ENCODE results near the gene RTP3.
"Not testable (repeated sequence)": the region's sequence is repeated elsewhere in the genome, so short reads cannot be mapped to it uniquely, and the experiment has no call there.

The RTP3 gene

DNA sequence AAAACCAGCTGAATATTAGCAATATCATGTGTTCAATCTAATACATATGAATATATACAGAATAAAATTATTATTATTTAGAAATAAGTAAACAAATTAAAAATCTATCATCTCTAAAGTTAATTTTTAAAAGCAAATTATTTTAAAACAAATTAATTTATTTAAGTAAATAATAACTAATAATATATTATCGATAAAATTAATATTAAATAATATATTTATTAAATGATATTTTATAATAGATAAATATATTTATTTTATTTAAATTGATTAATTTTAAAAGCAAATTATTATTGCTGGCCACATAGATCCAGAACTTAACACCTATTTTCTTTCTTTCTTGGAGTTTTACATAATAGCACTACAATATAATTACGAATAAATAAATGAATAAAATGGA, 22.2 kb downstream of the RTP3 start:
- DNase-seq: no peak

DNA sequence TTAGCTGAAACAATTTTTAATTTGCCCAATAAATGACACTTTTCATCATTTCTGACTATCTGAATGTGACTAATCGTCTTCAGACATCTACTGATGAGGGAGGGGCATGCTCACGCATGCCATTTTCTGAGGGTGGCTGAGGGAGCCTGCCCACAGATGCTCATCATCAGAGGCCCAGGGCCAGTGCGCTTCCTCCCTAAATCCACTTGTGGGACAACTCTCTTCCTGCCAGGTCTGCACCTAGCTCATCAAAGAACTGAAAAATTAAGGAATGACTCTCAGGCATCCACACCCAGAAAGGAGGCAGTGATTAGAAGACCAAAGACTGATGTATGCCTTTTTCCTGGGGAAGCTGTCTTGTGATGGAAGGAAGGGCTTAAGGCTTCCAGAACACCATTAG, 22.8 kb downstream of the RTP3 start:
- no peak for DNase-seq

DNA sequence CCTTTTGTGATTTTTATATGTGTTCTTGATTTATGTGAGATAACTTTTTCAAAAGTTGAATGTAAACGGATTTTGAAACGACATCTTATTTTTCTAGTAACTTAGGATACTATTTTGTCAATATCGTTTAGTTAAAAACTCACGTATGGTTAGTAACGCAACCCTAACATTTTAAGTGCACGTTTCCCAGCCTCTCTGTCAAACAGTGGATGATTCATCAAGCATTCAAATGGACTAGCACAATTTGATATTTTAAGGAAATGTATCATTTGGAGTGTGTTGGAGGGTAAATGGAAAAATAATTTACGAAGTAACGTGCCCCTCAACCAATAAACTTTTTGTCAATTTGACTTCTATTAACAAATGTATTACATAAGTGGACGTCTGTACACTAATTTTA, 23.3 kb downstream of the RTP3 start:
- DNase-seq: no peak

DNA sequence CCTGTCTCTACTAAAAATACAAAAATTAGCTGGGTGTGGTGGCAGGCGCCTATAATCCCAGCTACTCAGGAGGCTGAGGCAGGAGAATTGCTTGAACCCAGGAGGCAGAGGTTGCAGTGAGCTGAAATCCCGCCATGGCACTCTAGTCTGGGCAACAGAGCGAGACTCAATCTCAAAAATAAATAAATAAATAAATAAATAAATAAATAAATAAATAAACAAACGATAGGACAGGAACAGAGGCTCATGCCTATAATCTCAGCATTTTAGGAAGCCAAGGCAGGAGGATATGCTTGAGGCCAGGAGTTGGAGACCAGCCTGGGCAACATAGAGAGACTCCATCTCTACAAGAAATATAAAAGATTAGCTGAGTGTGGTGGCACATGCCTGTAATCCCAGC, 24.4 kb downstream of the RTP3 start:
- DNase-seq: not testable (repeated sequence)

DNA sequence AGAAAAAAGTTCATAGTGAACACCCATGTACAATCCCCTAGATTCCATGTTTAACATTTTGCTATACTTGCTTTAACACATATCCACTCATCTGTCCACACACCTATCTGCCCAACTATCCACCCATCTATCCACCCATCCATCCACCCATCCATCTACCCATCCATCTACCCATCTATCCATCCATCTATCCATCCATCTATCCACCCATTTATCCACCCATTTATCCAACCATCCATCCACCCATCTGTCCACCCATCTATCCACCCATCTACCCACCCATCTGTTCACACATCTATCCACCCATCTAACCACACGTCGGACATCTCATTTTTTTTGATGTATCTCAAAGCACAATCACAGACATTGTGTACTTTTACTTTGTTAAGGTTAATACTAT, 25.8 kb downstream of the RTP3 start:
- DNase-seq: no peak

DNA sequence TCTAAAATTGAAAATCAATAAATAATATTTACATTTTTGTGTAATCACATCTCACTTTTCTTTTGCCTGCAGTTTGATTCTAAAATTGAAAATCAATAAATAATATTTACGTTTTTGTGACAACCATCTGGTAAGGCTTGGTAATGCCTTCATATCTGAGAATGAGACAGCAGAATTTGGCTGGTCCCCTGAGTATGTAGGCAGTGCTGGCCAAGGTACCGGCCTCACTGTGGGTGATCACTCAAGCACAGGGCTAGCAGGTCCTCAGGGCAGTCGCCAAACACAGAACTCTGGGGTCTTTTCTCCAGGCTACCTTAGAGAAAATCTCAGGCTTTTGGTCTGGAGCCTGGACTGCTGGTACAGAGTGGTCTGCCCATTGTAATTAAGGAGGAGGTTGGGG, 26.2 kb downstream of the RTP3 start:
- no peak for DNase-seq

DNA sequence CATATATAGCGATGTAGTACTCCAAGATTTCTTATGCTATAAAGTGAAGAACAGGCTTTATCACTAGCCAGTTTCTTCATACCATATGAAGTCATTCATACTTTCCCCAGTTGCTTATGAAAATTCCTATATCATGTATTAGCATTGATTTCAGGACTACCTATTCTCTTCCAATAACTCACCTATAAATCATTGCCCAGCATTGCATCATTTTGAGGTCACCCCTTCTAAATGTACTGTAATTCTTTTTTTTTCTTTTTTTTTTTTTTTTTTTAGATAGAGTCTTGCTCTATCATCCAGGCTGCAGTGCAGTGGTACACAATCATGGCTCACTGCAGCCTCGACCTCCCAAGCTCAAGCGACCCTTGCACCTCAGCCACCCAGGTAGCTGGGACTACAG, 27.1 kb downstream of the RTP3 start:
- DNase-seq: no peak

DNA sequence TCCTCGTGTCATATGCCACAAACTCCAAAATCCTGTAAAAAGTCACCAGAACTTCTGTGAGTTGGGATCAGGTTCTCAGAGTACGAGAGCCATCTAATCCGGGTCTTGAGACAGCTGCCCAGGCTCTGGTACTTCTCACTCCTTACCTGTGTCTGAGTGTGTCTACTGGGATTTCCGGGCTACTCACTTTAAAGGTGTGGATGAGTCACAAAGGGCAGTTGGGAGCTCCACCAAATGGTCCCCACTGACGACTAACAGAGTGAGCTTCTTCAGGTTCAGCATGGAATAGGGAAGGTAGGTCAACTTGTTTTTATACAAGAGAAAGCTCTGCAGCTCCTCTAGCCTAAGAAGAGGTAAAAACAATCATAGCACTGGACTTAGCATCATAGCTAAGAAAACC, 29.5 kb downstream of the RTP3 start:
- no peak for DNase-seq

DNA sequence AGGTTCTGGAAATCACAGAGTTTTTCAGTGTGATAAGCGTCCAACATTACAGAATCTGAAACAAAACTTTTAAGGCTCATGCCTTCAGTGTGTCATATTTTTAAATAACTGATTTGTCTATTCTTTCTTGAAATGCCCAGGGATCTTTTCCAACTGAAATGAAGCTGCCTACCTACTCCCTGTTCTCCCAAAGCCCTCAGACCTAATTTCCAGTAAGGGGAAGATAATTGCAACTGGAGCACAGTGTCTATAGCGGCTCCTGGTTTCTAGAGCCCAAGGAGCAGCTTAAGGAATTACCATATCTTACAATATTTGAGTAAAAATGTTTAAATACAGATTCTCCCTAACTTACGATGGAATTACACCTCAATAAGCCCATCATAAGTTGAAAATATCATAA, 35.3 kb downstream of the RTP3 start:
- DNase-seq: no peak

DNA sequence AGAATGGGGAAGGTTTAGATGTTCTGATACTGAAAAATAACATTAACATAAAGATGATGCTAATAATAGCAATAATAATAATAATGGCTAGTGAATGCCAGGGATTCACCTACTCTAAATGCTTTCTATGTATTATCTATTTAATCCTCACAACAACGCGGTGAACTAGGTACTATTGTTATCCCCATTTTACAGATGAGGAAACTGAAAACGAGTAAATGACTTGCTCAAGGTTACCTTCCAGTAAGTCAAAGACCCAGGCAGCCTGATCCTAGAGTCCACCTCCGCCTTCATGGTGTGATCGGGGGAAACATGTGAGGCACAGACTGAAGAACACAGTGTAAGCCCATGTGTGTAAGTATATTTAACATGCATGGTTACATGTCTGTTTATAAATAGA, 38.0 kb downstream of the RTP3 start:
- DNase-seq: no peak

DNA sequence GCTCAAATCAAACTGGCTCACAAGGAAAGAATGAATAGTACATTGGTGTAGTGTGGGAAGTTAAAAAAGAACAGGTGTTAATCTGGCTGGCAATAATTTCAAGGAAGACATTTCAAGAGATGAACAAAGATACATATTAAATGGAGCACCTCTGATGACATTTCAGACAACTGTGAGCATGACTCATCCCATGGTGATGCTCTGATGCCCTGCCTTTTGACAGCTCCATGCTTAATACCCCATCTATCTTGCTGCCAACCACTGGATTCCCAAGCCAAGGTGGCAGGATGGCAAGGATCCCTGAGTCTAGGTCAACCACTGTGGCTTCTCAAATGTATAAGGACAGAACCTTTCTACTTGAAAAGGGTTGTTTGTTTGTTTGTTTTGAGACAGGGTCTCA, 39.0 kb downstream of the RTP3 start:
- DNase-seq: no peak

DNA sequence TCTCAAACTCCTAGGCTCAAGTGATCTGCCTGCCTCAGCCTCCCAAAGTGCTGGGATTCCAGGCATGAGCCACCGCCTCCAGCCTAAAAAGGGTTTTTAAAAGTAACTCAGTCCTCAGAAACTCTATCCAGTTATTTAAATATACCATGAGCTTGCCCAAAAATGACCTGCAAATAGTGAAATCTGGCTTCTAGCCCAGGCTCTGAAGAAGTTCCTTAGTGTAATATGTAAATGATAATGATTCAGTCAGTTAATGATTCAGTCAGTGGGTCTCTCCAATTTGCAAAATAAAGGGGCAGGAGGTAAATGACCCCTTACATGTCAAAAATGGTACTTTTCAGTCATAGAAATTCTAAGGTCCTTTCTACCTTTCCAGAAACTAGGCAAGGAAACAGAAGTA, 39.5 kb downstream of the RTP3 start:
- no peak for DNase-seq

DNA sequence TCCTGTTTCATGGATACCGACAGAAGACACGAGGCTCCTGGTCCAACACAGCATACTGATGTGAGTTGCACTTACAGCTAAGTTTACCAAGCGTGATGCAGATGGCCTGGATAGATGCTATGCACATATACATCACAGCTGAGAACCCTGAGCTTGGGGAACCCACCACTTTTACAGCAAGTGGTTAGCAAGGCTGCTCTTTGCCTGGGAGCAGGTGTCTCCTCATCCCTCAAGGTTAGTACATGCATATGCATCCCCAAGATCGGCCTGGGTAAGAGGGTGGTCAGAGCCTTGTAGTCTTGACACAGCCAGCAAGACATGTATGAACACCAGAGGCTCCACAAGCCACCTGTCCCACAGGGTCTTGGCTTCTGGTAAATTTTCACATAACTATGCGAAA, 40.0 kb downstream of the RTP3 start:
- DNase-seq: no peak

DNA sequence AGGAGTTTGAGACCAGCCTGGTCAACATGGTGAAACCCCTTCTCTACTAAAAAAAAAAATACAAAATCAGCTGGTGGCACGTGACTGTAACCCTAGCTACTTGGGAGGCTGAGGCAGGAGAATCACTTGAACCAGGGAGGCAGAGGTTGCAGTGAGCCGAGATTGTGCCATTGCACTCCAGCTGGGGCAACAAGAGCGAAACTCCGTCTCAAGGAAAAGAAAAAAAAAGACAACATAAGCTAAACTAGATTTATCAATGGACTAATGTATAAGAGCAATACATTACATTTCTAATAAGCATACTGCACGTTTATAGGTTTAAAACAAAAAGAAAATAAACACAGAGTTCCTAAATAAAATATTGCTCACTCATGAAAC, 40.6 kb downstream of the RTP3 start:
- DNase-seq: not testable (repeated sequence)

DNA sequence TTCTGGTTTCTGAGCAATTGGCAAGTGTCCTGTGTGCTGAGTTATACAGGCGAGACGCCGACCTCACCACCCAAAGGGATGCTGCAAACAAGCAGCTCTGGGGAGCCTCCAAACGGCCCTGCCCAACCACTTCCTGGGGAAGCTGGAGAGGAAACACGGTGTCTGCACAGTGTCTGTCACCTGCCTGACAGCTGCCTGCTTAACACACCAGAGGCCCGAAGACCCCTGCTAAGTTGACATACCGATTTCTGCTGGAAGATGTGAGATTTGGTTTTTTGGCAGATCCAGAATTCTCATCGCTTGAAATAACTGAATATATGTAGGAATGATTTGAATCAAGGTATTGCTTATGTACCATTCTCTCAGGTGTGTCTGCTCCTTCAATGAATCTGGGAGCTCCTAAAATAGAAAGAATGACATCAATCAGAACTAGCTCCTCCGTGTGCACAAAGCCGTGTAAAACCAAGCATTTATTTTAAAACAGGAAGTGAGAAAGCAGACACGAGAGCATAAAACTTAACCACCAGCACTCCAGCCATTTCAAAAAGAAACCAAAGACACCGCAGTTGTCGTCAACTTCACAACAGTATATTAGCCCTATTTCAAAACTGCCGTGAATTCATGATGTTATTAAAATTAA, 41.1 kb downstream of the RTP3 start:
- peak; percentile 85 for DNase-seq

DNA sequence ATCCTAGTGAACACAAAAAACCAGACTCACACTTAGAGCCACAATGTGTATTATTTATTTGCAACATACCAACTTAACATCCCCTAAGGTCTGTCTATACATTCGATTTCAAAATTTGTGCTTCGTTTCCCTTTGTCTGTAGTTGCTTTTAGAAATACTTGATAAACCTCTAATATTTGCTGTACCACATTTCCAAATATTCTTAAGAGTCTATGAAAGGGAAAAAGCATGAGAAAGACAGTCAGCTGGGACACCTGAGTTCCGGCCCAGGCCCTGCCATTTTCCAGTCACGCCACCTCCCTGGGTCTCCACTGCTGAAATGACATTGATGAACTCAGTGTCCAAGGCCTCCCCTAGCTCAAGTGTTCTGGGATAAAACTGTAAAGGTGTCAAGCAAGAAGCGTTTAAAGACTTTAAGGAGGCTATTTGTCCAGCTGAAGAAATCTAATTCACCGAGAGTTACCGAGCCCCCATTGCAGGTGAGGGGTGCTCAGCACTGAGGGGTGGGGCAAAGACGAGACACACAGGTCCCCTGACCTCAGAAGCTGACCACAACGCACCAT, 41.7 kb downstream of the RTP3 start:
- DNase-seq: no peak

DNA sequence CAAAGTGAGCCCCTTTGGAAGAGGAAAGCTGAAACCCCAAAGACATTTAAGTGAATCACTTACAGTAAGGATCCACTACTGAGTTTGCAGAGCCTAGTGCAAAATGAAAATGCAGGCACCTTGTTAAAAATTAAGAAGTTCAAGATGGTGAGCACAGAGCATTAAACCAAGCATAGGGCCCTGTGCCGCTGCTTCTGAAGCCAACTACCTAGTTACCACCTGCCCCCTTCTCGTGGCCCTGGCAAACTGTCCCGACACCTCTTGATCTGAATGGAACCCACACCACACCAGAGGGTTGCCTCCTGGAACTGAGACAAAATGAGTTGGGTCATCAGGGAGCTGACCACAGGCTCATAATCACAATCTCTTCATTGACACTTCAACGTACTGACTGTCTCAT, 42.8 kb downstream of the RTP3 start:
- no peak for DNase-seq

DNA sequence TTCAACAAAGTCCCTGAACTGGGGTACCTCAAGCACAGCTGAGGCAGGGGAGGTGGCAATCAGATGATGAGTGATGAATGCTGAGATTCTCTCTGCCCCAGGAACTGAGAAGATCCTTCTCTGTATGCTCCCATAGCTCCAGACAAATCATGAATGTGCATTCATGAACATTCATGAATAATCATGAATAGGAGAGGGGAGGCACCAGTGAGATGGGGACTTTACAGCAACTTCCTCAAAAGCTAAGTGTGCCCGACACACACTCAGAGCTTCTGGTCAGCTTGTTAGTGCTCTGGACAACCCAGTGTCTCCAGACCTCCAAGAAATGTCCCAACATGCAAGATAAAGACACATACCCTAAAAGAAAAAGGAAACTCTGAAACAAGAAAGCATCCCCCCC, 44.1 kb downstream of the RTP3 start:
- DNase-seq: no peak

DNA sequence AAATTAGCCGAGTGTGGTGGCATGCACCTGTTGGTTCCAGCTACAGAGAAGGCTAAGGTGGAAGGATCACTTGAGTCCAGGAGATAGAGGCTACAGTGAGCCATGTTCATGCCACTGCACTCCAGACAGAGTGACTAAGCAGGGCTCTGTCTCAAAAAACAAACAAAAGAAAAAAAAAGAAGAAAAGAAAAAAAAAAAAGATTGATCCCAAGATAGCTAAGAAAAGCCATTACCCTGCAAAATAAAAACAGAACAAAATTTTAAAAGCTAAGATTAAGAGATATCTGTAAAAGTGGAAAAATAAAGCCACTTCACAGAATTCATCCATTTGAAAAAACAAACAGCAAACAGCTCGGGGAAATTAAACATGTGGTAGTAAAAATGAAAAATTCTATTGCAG, 44.6 kb downstream of the RTP3 start:
- no peak for DNase-seq

DNA sequence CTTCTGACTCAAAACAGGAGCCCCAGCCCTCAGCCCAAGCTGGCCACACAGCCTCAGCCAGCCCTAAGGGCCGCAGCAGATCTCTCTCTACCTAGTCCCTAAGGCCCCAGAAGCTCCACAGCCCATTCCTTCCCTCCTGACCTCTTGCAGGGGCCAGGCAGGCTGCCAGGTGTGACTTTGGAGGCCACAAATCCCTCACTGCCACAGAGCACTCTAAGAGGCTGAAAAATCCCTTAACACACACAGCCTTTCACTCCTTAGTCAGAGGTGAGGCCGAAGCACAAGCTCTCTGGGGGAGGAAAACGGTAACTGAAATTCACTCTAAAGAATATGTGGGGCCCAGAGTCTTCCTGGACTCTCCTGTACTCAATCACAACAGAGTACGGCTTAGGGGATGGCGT, 45.0 kb downstream of the RTP3 start:
- no peak for DNase-seq

DNA sequence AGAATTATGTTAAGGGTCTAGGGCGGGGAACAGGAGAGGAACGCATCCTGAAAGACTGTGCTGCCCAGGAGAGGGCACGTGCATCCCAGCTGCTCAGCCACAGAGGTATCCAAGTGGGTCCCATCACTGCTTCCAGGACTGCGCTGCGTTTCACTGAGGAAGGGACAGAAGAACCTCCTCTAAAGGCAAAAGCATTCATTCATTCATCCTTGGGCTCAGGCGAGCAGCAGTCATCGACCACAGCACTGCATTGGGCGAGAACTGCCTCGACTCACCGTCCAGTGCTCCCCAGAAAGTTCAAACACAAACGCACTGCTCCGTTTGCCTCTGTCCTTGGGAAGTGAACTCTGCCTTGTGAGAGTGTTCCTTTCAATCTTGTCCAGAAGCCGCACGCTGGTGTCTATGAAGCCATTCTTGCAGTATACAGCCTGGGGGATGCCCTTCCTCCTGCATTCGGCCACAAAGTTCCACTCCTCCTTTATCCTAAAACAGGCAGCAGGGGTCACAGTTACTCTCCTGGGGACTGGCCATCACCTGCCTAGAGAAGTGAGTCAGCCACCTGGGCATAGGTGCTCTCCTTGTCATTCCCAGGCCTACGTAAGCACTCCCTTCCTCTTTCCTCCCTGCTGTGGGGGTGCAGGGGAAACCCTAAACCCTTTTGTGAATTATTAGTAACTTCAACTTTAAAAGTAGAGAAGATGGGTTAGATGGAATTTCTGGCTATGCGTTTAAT, 47.2 kb downstream of the RTP3 start:
- DNase-seq: no peak

DNA sequence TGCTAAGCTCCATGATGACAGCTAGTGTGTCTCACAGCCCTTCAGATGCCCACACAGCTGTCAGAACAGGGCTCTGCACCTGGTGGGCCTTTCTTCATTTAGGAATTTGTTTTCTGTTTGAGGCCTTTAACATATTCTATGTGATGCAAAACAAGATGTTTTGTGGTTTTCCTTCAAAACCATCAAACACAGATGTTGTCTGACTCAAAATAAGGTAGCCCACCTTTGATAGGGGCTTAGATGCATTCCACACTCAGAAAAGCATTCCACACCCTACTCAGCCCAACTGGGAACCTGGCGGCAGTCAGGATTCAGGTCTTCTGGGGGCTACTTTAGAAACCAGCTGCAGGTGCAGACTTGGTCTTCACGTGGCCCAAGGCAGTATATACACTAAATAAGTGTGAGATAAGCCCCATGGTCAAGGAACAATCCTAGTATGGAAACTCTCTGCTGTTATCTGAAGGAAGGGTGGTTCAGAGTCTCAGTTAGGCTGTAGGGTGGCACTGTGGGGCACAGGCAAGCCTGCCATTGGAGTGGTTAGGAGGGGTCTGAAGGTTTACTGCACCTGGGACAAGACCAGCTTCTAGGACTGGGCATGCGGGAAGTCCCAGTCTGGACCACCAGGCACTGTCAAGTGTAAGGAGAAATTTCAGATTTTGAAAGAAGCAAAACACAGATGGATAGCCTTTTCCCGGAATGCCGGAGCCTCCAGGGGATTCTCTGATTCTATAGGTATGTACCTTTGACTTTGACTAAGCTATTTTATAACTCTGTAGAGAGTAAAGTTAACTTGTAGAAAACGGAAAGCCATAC, 48.2 kb downstream of the RTP3 start:
- no peak for DNase-seq

DNA sequence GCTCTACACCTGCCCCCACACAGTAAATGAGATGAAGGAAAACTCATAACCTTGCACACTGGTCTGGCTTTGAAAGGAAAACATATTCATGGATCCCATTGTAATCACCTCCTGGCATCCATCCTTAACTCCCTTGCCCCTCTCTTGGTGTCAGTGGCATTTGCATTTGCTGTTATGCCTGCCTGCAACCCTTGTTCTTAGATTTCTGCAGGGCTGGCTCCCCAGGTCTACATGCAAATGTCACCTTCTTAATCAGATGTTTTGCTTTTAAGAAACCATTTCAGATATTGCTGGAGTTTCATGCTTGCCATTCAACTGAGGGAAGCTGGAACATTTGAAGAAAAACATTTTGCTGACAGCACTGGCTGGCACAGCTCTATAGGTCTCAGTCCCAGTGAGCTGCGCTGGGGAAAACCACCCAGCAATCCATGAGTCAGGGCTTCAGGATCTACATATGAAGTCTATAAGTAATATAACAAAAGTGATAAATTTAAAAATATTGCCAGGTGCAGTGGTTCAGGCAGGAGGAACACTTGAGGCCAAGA, 49.2 kb downstream of the RTP3 start:
- no peak for DNase-seq

DNA sequence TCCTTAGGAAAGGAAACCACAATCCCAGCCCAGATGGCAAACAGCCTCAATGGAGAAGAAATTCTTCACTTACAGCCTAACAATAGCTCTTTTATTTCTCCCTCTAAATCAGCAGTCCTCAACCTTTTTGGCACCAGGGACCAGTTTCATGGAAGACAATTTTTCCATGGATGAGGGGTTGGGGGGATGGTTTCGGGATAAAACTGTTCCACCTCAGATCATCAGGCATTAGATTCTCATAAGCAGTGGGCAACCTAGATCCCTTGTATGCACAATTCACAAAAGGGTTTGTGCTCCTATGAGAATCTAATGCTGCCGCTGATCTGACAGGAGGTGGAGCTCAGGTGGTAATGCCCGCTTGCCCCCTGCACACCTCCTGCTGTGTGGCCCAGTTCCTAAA, 50.8 kb downstream of the RTP3 start:
- not testable (repeated sequence) for DNase-seq

Measured in CD4-positive, alpha-beta T cell treated with Interleukin-21 for 1 hour (primary cell).